Stimulated activated naive B cell treated with anti-CD40 and anti-IgM and Interleukin-4, amounts not matched to agents 10 μg/mL and 1 μg/mL and 100 μg/mL, for 72 hours (primary cell): ENCODE results near the gene THUMPD3.

Experiments used
- ATAC-seq, 2 donors: fragments of 150-1000 bp; cut with Tn5 transposase; replicated peaks; 2 replicates each; pipeline ENCODE4 v1.10.0; 2021; ENCODE audit warnings: moderate library complexity in 1 of 2
- DNase-seq: peaks from one replicate; pipeline ENCODE4 v3.0.0; 2021
- H3K27ac Mint-ChIP-seq: one replicate; pipeline ENCODE4 v1.8.0; 2022; ENCODE audit warnings: mild to moderate bottlenecking, mixed read lengths
- H3K27me3 Mint-ChIP-seq, 2 donors: one replicate each; pipeline ENCODE4 v1.8.0; 2022; ENCODE audit warnings: mixed read lengths in 2 of 2
- H3K36me3 Mint-ChIP-seq, 2 donors: one replicate each; pipeline ENCODE4 v1.8.0; 2022; ENCODE audit warnings: mixed read lengths in 2 of 2, mild to moderate bottlenecking in 1 of 2
- H3K4me1 Mint-ChIP-seq, 2 donors: one replicate each; pipeline ENCODE4 v1.8.0; 2022; ENCODE audit warnings: mixed read lengths in 2 of 2, mild to moderate bottlenecking in 1 of 2
- H3K4me3 Mint-ChIP-seq, 2 donors: one replicate each; pipeline ENCODE4 v1.8.0; 2022; ENCODE audit warnings: mild to moderate bottlenecking in 2 of 2, mixed read lengths in 2 of 2, moderate library complexity in 1 of 2
- H3K9me3 Mint-ChIP-seq, 2 donors: one replicate each; pipeline ENCODE4 v1.8.0; 2022; ENCODE audit warnings: mixed read lengths in 2 of 2, mild to moderate bottlenecking in 1 of 2

THUMPD3 gene

GRCh38 chr3:9385187-9386077 lies 22.6 kb downstream of the THUMPD3 start:
- Mint-ChIP-seq H3K36me3 (peaks cover 15 to 25% of the 10 kb centered on the region in 2 donors), H3K27ac (peak overlapping the region; percentile 5), H3K27me3 (no peaks in the 10 kb centered on the region), H3K4me1 (peaks cover 0 to 9% of the 10 kb centered on the region in 2 donors), H3K9me3 (no peaks in the 10 kb centered on the region), H3K4me3 (no peak overlapping the region)
- no peak for ATAC-seq
- no peak for DNase-seq

GRCh38 chr3:9386078-9386459 lies 23.2 kb downstream of the THUMPD3 start:
- Mint-ChIP-seq H3K27ac (peak overlapping the region; percentile 5), H3K27me3 (no peaks in the 10 kb centered on the region), H3K4me3 (no peak overlapping the region), H3K36me3 (peaks cover 15 to 31% of the 10 kb centered on the region in 2 donors), H3K4me1 (peaks cover 0 to 10% of the 10 kb centered on the region in 2 donors), H3K9me3 (no peaks in the 10 kb centered on the region)
- DNase-seq (no peak), ATAC-seq (no peak)

- Mint-ChIP-seq H3K9me3 (no peaks in the 10 kb centered on the region), H3K36me3 (peaks cover 19 to 33% of the 10 kb centered on the region in 2 donors), H3K27me3 (no peaks in the 10 kb centered on the region), H3K4me1 (peaks cover 4 to 17% of the 10 kb centered on the region in 2 donors), H3K27ac (no peak overlapping the region), H3K4me3 (no peak overlapping the region)
- ATAC-seq (no peak), DNase-seq (no peak)
These were observed 23.9 kb downstream of the THUMPD3 start for GRCh38 chr3:9386501-9387321.

GRCh38 chr3:9387322-9387655 lies 24.4 kb downstream of the THUMPD3 start:
- no peak overlapping the region for H3K27ac Mint-ChIP-seq
- no peak for DNase-seq
- H3K4me3 Mint-ChIP-seq: no peak overlapping the region
- H3K9me3 Mint-ChIP-seq: no peaks in the 10 kb centered on the region
- no peaks in the 10 kb centered on the region for H3K27me3 Mint-ChIP-seq
- H3K36me3 Mint-ChIP-seq: peaks cover 24 to 36% of the 10 kb centered on the region in 2 donors
- no peak for ATAC-seq
- peaks cover 8 to 23% of the 10 kb centered on the region in 2 donors for H3K4me1 Mint-ChIP-seq

GRCh38 chr3:9388142-9388541 lies 25.3 kb downstream of the THUMPD3 start:
- ATAC-seq (no peak), DNase-seq (no peak)
- Mint-ChIP-seq H3K36me3 (peaks cover 20 to 30% of the 10 kb centered on the region in 2 donors), H3K27ac (no peak overlapping the region), H3K27me3 (no peaks in the 10 kb centered on the region), H3K9me3 (no peaks in the 10 kb centered on the region), H3K4me1 (peaks cover 8 to 29% of the 10 kb centered on the region in 2 donors), H3K4me3 (no peak overlapping the region)

DNA sequence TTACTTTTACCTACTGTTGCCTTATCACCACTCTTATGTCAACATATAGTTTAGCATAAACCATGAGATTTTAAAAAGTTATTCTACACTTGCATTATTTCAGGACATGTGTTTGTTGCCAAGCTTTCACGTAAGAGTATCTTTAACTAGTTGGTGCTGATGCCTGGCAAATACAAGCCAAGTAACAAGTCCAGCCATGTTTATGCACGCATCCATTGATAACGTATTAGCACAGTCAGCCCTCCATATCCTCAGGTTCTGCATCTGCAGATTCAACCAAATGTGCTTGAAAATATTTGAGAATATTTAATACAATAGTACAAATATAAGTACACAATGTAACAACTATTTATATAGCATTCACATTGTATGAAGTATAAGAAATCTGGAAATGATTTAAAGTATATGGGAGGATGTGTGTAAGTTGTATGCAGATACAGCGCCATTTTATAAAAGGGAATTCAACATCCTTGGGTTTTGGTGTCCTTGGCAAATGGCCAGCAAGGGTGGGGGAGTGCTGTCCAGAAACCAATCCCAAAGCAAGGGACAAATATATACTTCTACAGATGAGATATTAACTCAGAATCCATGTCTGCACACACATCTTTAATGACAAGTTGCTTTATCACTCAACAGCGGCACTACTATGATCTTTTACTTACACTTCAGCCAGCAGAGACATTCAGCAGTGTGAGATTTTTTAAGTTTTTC lies 25.9 kb downstream of the THUMPD3 start:
- Mint-ChIP-seq H3K27me3 (no peaks in the 10 kb centered on the region), H3K27ac (no peak overlapping the region), H3K36me3 (peaks cover 17 to 30% of the 10 kb centered on the region in 2 donors), H3K4me3 (no peak overlapping the region), H3K9me3 (no peaks in the 10 kb centered on the region), H3K4me1 (peaks cover 8 to 29% of the 10 kb centered on the region in 2 donors)
- no peak for DNase-seq
- no peak for ATAC-seq

- Mint-ChIP-seq H3K27me3 (no peaks in the 10 kb centered on the region), H3K4me3 (no peak overlapping the region), H3K4me1 (peaks cover 18 to 37% of the 10 kb centered on the region in 2 donors), H3K27ac (peak overlapping the region; percentile 14), H3K9me3 (no peaks in the 10 kb centered on the region), H3K36me3 (peaks cover 28 to 33% of the 10 kb centered on the region in 2 donors)
- DNase-seq (no peak), ATAC-seq (no peak)
These were observed 27.5 kb downstream of the THUMPD3 start for GRCh38 chr3:9390265-9390888.

DNA sequence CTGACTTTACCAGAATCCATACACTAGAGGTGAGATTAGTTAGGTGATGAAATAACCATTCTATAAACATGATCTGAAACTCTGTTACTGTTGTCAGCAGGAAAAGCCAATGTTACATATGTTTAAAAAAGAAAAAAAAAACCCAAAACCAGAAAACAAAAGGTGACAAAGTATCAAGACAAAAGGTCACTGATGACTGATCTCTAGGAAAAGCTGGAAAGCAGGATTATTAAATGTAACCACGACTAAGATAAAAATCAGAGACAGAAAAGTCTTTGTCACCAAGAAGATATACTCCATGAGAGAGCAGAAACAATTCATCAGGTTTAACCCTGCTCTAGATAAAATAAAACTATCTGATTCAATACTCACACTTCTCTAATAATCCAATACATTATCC lies 29.2 kb downstream of the THUMPD3 start:
- H3K27ac Mint-ChIP-seq: no peak overlapping the region
- H3K27me3 Mint-ChIP-seq: no peaks in the 10 kb centered on the region
- H3K4me3 Mint-ChIP-seq: peak overlapping the region in 1 of 2 donors; percentile 22
- H3K4me1 Mint-ChIP-seq: peaks cover 24 to 41% of the 10 kb centered on the region in 2 donors
- peaks cover 33 to 39% of the 10 kb centered on the region in 2 donors for H3K36me3 Mint-ChIP-seq
- H3K9me3 Mint-ChIP-seq: no peaks in the 10 kb centered on the region
- no peak for DNase-seq
- no peak for ATAC-seq

DNA sequence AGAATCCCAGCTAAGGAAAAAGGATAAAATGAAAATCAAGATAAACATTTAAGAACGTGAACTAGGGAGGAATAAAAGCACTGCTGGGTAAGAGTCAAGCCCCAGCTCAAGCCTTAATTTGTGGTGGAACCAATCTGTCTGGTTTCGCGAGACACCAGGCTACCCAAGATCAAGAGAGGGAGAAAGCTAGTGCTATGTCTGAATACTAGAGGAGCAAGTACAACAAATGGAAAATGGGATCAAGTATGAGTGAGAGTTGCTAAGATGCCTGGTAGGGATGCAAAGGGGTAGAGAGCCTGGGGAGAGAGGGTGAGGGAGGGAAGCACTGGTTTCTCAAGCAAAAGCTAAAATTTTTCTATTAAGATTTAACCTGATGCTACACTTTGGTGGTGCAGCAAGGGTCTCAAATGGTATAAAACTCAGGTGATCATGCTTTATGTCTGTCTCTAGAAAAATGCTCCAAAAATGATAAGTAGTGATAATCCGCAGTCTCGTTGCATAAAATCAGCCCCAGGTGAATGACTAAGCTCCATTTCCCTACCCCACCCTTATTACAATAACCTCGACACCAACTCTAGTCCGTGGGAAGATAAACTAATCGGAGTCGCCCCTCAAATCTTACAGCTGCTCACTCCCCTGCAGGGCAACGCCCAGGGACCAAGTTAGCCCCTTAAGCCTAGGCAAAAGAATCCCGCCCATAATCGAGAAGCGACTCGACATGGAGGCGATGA lies 32.9 kb downstream of the THUMPD3 start:
- Mint-ChIP-seq H3K4me3 (peak overlapping the region; percentile 89 to 93), H3K27ac (peak overlapping the region; percentile 99), H3K36me3 (peaks cover 52% of the 10 kb centered on the region in 2 donors), H3K4me1 (peaks cover 35 to 59% of the 10 kb centered on the region in 2 donors), H3K9me3 (no peaks in the 10 kb centered on the region), H3K27me3 (no peaks in the 10 kb centered on the region)
- ATAC-seq (no peak), DNase-seq (no peak)

DNA sequence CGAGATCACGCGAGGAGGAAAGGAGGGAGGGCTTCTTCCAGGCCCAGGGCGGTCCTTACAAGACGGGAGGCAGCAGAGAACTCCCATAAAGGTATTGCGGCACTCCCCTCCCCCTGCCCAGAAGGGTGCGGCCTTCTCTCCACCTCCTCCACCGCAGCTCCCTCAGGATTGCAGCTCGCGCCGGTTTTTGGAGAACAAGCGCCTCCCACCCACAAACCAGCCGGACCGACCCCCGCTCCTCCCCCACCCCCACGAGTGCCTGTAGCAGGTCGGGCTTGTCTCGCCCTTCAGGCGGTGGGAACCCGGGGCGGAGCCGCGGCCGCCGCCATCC lies 33.4 kb downstream of the THUMPD3 start:
- no peaks in the 10 kb centered on the region for H3K9me3 Mint-ChIP-seq
- peak overlapping the region; percentile 99 for H3K27ac Mint-ChIP-seq
- H3K4me3 Mint-ChIP-seq: peak overlapping the region; percentile 89 to 93
- peaks cover 48 to 50% of the 10 kb centered on the region in 2 donors for H3K36me3 Mint-ChIP-seq
- DNase-seq (no peak), ATAC-seq (peak; percentile 36 to 40)
- no peaks in the 10 kb centered on the region for H3K27me3 Mint-ChIP-seq
- peaks cover 37 to 61% of the 10 kb centered on the region in 2 donors for H3K4me1 Mint-ChIP-seq

GRCh38 chr3:9396632-9397331 lies 33.9 kb downstream of the THUMPD3 start:
- H3K36me3 Mint-ChIP-seq: peaks cover 44 to 45% of the 10 kb centered on the region in 2 donors

DNA sequence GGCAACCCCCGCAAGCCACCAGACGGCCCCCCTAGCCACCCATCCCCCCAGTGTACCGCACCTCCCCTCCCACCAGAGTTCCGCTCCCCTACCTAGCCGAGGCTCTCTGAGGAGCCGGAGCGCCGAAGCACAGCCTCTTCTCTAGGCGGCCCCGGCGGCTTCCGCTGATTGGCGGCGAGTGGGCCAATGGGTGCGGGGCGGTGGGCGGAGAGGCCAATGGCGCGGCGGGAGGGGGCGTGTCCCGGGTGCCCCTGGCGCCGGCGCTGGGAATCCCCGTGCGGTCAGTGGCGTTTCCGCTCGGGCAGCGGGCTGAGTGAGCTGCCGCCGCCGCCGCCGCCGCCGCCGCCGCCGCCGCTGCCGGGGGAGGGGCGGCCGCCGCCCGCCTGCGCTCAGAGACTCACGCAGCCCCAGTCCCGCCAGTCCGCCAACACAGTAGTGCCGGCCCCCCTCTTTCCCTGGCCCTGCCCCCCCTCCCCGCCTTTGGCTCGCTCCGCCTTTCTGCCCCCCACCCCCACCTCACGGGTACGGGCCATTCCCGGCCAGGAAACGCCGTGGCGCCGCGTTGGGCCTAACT lies 34.6 kb downstream of the THUMPD3 start, which contains the start of gene SETD5:
TSS of gene SETD5 (plus strand) at position 284 of the 574 bp plus-strand sequence. CDS start 31,324 bp downstream, outside the sequence.
- H3K27me3 Mint-ChIP-seq: no peaks in the 10 kb centered on the region
- peak within 1 kb of the TSS; percentile 89 to 93 for H3K4me3 Mint-ChIP-seq
- peaks cover 39 to 42% of the 10 kb centered on the region in 2 donors for H3K36me3 Mint-ChIP-seq
- peak within 1 kb of the TSS; percentile 99 for H3K27ac Mint-ChIP-seq
- DNase-seq (peak; percentile 99), ATAC-seq (peak; percentile 72 to 75)
- H3K9me3 Mint-ChIP-seq: no peaks in the 10 kb centered on the region
- peaks cover 34 to 60% of the 10 kb centered on the region in 2 donors for H3K4me1 Mint-ChIP-seq

More at GRCh38 chr3:9396632-9397331, 33.9 kb downstream of the THUMPD3 start:
- Mint-ChIP-seq H3K4me3 (peak overlapping the region; percentile 89 to 93), H3K27me3 (no peaks in the 10 kb centered on the region), H3K9me3 (no peaks in the 10 kb centered on the region), H3K27ac (peak overlapping the region; percentile 99), H3K4me1 (peaks cover 33 to 60% of the 10 kb centered on the region in 2 donors)
- DNase-seq: peak; percentile 97
- peak; percentile 78 for ATAC-seq
